Measurements from ENCODE around the gene TERT. TPM values are rescaled to one million over a fixed set of nuclear protein-coding genes. Genes with fewer than 3 reads are reported as not detected.

Gene TERT
- polyA plus RNA-seq, 1 experiment: not detected

GRCh38 chr5:1320436-1321344 is 25.8 kb upstream of the TERT start:
- no peak for DNase-seq (ENCODE audit: low read depth)
- POLR2A ChIA-PET: no interaction called here
- CTCF ChIA-PET: interaction anchor here (0.8 kb wide), 1 partner anchor 324 kb away, joined by 3 read pairs; no protein-coding TSS in a partner anchor
- Histone ChIP-seq H3K27me3 (ENCODE audit: control insufficient read depth, insufficient read depth, low read length) (no peaks in the 10 kb centered on the region), H3K36me3 (ENCODE audit: control insufficient read depth, insufficient read depth, low read length) (peaks cover 50% of the 10 kb centered on the region), H3K4me3 (ENCODE audit: low read depth, low read length) (no peak overlapping the region)
- TF ChIP-seq CTCF (IDR thresholded peaks at IDR 0.05; ENCODE audit: insufficient read depth, low read depth, low read length): no peak

- POLR2A ChIA-PET: no interaction called here
- no peak overlapping the region for H3K4me3 ChIP-seq (ENCODE audit: low read depth, low read length)
- peaks cover 42% of the 10 kb centered on the region for H3K36me3 ChIP-seq (ENCODE audit: control insufficient read depth, insufficient read depth, low read length)
- no peak for DNase-seq (ENCODE audit: low read depth)
- CTCF ChIA-PET: interaction anchor here (0.8 kb wide), 1 partner anchor 325 kb away, joined by 3 read pairs; no protein-coding TSS in a partner anchor
- no peak for TF ChIP-seq CTCF (IDR thresholded peaks at IDR 0.05; ENCODE audit: insufficient read depth, low read depth, low read length)
- no peaks in the 10 kb centered on the region for H3K27me3 ChIP-seq (ENCODE audit: control insufficient read depth, insufficient read depth, low read length)
Observed at GRCh38 chr5:1319436-1320256, 24.8 kb upstream of the TERT start.

DNA sequence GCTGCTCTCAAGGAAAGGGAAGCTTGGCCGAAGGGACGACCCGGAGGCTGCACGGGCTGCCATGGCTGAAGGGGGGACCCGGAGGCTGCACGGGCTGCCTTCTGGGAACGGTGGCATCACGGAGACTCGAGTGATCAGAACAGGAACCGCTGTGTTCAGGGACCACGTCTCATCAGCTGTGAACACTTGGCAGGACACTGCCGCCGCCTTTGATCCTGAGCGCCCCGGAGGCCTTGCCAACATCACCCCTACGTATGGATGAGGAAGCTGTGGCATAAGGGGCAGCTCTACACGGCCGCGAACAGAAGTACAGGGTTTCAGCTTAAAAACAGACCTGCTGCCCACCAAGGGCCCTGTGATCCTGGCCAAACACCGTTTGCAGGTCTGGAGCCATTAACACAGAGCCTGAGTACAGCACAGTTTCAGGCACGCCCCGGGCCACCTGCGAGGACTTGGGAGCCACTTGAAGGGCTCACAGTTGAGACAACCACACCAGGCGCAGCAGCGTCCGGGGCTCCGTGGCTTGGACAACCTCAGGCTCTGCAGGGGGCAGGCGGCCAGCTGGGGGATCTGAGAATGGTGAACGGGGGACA is 23.9 kb upstream of the TERT start:
- TF ChIP-seq CTCF (IDR thresholded peaks at IDR 0.05; ENCODE audit: insufficient read depth, low read depth, low read length): no peak
- peaks cover 37% of the 10 kb centered on the region for H3K36me3 ChIP-seq (ENCODE audit: control insufficient read depth, insufficient read depth, low read length)
- DNase-seq (ENCODE audit: low read depth): no peak
- no peak overlapping the region for H3K4me3 ChIP-seq (ENCODE audit: low read depth, low read length)
- POLR2A ChIA-PET: no interaction called here
- no peaks in the 10 kb centered on the region for H3K27me3 ChIP-seq (ENCODE audit: control insufficient read depth, insufficient read depth, low read length)
- CTCF ChIA-PET: no interaction called here

DNA sequence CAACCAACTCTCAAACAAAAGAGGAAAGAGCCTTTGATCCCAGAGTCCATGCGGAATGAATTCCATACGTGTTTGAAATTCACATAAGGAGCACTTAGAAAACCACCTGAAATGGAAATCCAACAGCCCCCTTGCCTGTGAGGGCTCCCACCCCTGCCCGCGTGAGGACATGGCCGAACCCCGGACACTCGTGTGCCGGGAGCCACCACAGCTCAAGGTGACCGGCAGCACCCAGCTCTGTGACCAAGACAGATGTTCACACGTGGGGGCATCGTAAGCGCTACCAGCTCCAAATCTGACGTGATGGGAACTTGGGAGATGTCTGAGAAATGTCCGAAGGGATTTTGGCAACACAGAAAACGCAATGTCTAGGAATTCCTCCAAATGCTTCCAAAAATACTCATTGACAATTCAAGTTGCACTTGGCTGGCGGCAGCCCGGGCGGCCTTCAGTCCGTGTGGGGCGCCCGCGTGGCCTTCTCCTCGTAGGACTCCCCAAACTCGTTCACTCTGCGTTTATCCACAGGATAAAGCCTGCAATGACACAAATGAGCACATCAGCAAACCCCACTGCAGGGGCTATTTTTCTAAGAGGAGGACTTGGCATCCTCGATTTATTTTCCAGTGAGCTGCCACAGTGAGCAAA is 23.2 kb upstream of the TERT start:
- TF ChIP-seq CTCF (IDR thresholded peaks at IDR 0.05; ENCODE audit: insufficient read depth, low read depth, low read length): no peak
- Histone ChIP-seq H3K27me3 (ENCODE audit: control insufficient read depth, insufficient read depth, low read length) (peaks cover 1% of the 10 kb centered on the region), H3K36me3 (ENCODE audit: control insufficient read depth, insufficient read depth, low read length) (peaks cover 32% of the 10 kb centered on the region), H3K4me3 (ENCODE audit: low read depth, low read length) (no peak overlapping the region)
- POLR2A ChIA-PET: no interaction called here
- CTCF ChIA-PET: interaction anchor here (0.7 kb wide), 1 partner anchor 201 kb away, joined by 3 read pairs; no protein-coding TSS in a partner anchor
- no peak for DNase-seq (ENCODE audit: low read depth)

All from BJ (cell line).